Measurements from ENCODE around the gene SH3BP2. TPM values are rescaled to one million over a fixed set of nuclear protein-coding genes. Genes with fewer than 3 reads are reported as not detected.

SH3BP2 gene
- total RNA-seq, 4 donors from 2014 or later: 29.6 to 43.5 (median 36.7) TPM

GRCh38 chr4:2859514-2859913, 66.6 kb downstream of the SH3BP2 start:
- Histone ChIP-seq H3K36me3 (no peaks in the 10 kb centered on the region), H3K9me3 (no peaks in the 10 kb centered on the region), H3K4me1 (peaks cover 59 to 66% of the 10 kb centered on the region in 2 donors), H3K27me3 (no peaks in the 10 kb centered on the region), H3K27ac (peak overlapping the region in 1 of 3 donors; percentile 52), H3K4me3 (replicated peaks in 1 of 3) (no peak overlapping the region)
- no peak for DNase-seq
- WGBS, 2 donors: 62 to 68% methylated on average over 3 of the region's 3 CpGs
- intact Hi-C loops (cut with DNase I): no loop called here
- TF ChIP-seq POLR2A (IDR thresholded peaks at IDR 0.05) (no peak), CTCF (IDR thresholded peaks at IDR 0.05) (no peak)

- Histone ChIP-seq H3K4me1 (peaks cover 64 to 74% of the 10 kb centered on the region in 2 donors), H3K27ac (peak overlapping the region; percentile 24 to 52 (median 47)), H3K36me3 (no peaks in the 10 kb centered on the region), H3K27me3 (no peaks in the 10 kb centered on the region), H3K4me3 (replicated peaks in 1 of 3) (no peak overlapping the region), H3K9me3 (no peaks in the 10 kb centered on the region)
- intact Hi-C loops (cut with DNase I): no loop called here
- TF ChIP-seq CTCF (IDR thresholded peaks at IDR 0.05) (no peak), POLR2A (IDR thresholded peaks at IDR 0.05) (peak in 1 of 2 donors; percentile 16)
- peak; percentile 27 to 28 for DNase-seq
- WGBS, 2 donors: 40 to 45% methylated on average over 6 of the region's 6 CpGs
Measured at GRCh38 chr4:2860391-2861348, 67.8 kb downstream of the SH3BP2 start.

DNA sequence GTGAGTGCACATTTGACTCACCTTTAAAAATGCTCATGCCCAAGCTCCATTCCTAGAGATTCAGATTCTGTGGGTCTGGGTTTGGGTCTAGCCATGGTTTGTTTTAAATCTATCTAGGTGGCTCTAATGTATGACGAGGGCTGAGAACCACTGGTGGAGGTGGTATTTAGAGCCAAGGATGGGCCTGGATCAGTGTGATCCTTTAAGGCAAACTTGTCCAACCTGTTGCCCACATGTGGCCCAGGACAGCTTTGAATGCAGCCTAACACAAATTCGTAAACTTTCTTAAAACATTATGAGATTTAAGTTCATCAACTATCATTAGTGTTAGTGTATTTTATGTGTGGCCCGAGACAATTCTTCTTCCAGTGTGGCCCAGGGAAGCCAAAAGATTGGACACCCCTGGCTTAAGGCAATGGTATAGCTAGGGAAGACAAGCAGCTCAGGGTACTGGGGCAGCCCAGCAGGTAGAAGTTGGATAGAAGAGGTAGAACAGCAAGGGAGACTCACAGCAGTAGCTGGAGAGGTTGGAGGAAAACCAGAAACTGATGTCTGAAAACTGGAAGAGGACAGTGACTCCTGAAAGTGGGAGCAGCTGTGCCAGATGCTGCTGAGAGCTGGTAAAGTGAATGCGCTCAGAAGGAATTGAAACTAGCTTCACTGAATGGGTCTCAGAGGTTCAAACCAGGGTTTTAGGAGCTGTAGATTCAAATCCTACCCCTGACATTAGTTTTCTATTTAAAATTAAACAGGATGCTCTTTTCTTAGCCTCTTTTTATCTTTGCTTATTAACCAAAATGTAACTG, 68.9 kb downstream of the SH3BP2 start:
- no peak for TF ChIP-seq POLR2A (IDR thresholded peaks at IDR 0.05)
- no peak for TF ChIP-seq CTCF (IDR thresholded peaks at IDR 0.05)
- H3K4me3 ChIP-seq (replicated peaks in 1 of 3): no peak overlapping the region
- H3K36me3 ChIP-seq: no peaks in the 10 kb centered on the region
- H3K27me3 ChIP-seq: no peaks in the 10 kb centered on the region
- H3K4me1 ChIP-seq: peaks cover 74 to 81% of the 10 kb centered on the region in 2 donors
- intact Hi-C loops (cut with DNase I): no loop called here
- H3K27ac ChIP-seq: peak overlapping the region; percentile 24 to 52 (median 48)
- no peaks in the 10 kb centered on the region for H3K9me3 ChIP-seq
- no peak for DNase-seq
- WGBS, 2 donors: 79 to 84% methylated on average over 4 of the region's 4 CpGs

GRCh38 chr4:2862528-2862927, 69.6 kb downstream of the SH3BP2 start:
- H3K27ac ChIP-seq: peak overlapping the region; percentile 2 to 52 (median 48)
- DNase-seq: no peak

More at GRCh38 chr4:2862528-2862927, 69.6 kb downstream of the SH3BP2 start:
- Histone ChIP-seq H3K27me3 (no peaks in the 10 kb centered on the region), H3K9me3 (no peaks in the 10 kb centered on the region), H3K4me3 (replicated peaks in 1 of 3) (no peak overlapping the region), H3K36me3 (no peaks in the 10 kb centered on the region), H3K4me1 (peaks cover 76 to 86% of the 10 kb centered on the region in 2 donors)
- intact Hi-C loops (cut with DNase I): no loop called here
- whole genome bisulfite sequencing, 2 donors: 32 to 62% methylated on average over 1 of the region's 1 CpG
- no peak for TF ChIP-seq CTCF (IDR thresholded peaks at IDR 0.05)
